TTC549 (cell line): Measurements from ENCODE around the gene SLMAP.
"Not testable (repeated sequence)": the region's sequence is repeated elsewhere in the genome, so short reads cannot be mapped to it uniquely, and the experiment has no call there.

ENCODE experiments used
- FAIRE-seq: peaks from 2 replicates; lab custom pipeline; 2012; peaks lifted over from hg19 to GRCh38; lab: Jason Lieb, UNC

The SLMAP gene

DNA sequence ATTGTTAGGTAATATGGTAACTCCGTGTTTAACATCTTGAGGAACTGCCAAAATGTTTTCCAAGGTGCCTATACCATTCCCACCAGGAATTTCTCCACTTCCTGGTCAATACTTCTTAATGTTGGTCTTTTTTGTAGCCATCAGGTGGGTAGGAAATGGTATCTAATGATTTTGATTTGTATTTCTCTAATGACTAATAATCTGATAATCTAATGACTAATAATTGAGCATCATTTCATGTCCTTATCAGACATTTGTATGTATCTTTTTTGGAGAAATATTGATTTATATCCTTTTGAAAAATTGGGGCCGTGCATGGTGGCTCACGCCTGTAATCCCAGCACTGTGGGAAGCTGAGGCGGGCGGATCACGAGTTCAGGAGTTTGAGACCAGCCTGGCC, 38.8 kb downstream of the SLMAP start:
- FAIRE-seq, result no peak

DNA sequence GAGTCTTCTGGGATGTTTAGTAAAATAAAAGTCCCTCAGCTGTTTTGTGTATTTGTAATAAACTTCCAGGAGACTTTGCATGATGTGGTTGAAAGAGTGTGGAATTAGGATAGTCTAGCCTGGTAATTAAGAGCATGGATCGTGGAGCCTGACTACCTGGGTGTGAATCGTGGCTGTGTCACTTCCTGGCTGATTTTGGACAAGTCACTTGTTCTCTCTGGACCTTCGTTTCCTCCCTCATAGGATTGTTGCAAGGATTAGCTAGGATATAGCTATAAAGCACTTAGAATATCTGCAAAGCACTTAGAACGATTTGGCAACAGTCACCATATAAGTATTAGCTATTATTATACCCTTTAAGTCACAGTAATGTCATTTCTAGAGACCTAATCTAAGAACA, 40.2 kb downstream of the SLMAP start:
- no peak for FAIRE-seq

DNA sequence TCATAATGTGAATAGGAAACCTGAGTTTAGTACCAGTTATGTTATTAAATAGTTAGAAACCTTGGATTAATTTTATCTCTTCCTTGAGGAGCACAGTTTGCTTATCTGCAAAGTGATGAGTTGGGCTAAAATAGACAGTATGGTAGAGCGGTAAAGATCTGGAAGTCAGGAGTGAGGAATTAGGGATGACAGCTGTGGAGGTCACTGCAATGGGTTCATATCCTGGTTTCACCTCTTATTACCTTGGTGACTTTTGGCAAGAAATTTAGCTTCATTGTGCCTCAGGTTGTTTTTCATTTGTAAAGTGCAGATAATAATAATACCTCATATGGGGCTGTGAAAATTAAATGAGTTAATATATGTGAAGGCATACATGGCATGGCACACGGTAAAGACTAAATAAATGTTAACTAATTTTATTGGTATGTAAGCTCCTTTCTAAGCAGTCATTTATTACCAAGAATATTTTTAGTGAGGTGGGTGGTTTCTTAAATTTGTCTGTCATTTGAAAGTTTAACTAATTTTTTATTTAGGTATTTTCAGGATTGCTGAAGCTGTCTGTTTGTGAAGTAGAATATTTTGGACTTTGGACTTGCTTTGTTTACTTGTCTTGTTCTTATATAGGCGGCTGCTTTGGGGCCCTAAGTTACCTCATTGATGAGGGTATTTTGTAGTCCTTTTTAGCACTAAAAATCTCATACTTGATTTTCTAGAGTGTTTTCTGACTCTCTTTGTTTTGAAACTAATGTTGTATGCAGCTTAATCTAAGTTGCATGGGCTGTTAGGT, 41.8 kb downstream of the SLMAP start:
- FAIRE-seq, result no peak

DNA sequence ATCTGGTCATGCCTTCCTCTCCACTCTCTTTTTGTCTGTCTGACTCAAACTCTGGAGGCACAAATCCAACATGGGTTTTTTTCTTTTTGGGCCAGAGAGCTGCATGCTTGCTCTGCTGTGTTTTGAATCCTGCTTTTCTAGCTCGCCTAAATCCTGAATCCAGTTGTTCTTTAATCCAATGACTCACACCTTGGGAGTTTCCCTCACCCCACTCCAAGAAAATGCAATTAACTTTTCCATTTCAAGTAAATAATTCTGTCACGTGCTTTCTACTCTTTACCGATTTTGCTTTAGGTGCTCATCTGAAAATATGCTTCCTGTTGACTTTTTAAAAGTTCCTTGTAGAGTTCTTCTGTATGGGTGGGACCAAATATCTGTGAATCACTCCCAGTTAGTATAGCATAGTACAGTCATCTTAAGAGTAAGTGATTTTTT, 47.6 kb downstream of the SLMAP start:
- FAIRE-seq, result no peak

GRCh38 chr3:57805266-57805665, 49.2 kb downstream of the SLMAP start:
- FAIRE-seq, result no peak

DNA sequence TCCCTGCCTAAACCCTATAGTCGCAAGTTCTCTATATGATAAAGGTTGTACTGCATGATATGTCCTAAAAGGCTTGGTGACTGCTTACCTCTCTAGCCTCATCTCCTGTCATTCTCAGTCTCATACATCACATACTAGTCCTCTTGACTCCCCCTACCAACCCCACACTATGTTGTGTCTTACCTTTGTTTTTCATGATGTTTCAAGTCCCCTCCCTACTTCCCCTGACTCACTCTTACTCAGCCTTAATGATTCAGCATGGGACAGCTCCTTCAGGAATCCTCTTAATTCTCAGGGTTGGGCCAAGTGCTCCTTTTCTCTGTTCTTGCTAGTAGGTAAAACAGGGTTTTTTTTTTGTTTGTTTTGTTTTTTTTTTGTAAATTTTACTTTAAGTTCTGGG, 49.6 kb downstream of the SLMAP start:
- FAIRE-seq, result no peak

GRCh38 chr3:57806195-57806594, 50.1 kb downstream of the SLMAP start:
- not testable (repeated sequence) for FAIRE-seq

GRCh38 chr3:57808961-57809608, 53.0 kb downstream of the SLMAP start:
- no peak for FAIRE-seq

- FAIRE-seq, result no peak
These were observed 53.5 kb downstream of the SLMAP start for GRCh38 chr3:57809609-57809968.

DNA sequence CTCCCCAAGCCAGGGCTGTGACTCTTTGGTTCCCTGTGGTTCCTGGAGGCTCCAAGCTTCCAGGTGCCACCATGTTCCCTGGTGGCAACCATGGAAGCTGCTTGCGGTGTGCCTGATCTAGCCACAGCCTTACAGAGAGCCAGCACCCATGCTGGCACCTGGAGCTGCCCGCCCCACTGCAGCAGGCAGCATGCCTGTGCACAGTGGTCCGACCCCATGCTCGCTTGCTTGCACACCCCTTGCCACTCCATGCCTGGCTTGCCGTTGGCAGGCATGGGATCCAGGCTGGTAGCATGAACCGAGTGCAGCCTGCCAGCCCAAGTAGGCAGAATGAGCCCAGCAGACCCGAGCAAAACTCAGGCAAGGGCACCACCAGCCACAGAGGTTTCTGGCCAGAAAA, 53.9 kb downstream of the SLMAP start:
- FAIRE-seq, result no peak

- no peak for FAIRE-seq
These were observed 54.5 kb downstream of the SLMAP start for GRCh38 chr3:57810471-57811137.

- no peak for FAIRE-seq
These were observed 58.9 kb downstream of the SLMAP start for GRCh38 chr3:57815036-57815435.

DNA sequence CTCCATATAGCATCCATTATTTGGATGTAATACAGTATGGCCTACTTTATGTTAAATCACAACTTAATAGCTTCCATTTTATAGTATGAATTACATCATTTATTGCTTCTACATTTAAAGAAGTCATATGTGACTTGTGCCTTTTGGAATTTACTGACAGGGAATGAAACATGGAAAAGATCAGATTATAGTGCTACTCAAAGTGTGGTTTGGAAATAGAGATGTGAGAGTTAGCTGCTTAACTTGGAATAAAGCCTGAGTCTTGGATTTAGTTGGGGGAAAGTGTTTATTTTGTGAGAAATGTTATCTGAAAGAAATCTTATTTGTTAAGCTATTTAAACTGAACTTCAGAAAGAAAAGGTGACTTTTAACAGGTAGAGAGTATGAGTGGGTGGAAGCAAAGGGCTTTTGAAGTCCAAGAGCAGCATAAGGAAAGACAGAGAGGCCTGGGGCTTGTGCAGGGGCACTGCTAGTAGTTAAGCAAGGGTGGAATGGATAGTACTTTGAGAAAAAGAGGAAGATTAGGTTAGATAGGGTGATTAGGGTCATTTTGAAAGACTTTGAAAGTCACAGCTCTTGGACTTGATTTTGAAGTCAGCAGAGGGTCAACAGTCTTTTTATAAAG, 60.5 kb downstream of the SLMAP start:
- FAIRE-seq, result no peak

DNA sequence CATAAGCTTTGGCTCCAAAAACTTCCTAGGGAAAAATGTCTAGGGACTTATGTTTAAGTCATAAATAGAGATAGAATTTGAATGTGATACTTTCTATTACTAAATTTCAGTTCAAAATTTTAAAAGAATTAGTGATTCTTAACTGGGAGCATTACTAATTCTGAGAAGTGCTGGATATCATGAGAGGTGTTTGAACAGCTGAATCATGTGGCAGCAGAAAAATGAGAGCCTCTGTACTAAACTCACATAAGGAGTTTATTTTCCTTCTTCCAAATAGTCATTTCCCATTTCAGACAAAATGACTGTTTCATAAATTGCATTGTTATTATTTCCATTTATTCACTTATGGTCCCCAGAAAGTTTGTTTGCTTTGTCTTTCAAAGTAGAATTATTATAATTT, 62.7 kb downstream of the SLMAP start:
- FAIRE-seq, result no peak

DNA sequence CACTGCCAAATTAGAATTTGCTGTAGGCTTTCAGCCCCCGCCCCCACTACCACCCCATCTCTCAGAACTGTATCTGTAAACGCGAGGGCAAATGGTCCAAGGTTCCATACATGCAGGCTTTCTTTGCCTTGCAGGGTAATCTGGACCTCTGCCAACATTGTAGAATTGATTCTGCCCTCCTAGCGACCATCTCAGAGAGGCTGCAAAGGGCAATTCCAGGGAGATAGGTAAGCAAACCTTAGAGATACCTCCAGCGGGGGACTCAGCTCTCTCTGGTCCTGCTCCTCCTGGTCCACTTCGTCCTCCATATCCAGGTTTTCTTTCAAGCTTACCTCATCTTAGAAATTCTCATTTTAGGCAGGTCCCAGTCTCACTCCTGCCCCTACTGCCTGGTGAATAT, 64.4 kb downstream of the SLMAP start:
- FAIRE-seq, result no peak

DNA sequence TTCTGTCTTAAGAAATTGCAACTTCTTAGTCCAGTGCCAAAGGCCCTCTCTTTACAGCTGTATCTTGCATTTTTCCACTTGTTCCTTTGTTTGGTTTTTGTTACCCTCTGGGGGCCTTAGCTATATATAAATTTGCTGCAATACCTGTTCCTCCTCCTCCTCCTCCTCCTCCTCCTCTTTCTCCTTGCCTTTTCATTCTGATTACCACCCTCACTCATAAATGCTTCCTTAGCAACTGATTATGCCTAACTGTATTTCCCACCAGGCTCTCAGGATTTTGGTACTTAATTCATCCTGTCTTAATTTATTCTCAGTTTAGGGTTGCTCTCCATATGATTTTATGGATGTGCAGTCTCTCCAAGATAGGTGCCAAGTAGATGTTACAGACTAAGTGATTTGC, 65.7 kb downstream of the SLMAP start:
- no peak for FAIRE-seq

- no peak for FAIRE-seq
These were observed 66.6 kb downstream of the SLMAP start for GRCh38 chr3:57822686-57823085.

DNA sequence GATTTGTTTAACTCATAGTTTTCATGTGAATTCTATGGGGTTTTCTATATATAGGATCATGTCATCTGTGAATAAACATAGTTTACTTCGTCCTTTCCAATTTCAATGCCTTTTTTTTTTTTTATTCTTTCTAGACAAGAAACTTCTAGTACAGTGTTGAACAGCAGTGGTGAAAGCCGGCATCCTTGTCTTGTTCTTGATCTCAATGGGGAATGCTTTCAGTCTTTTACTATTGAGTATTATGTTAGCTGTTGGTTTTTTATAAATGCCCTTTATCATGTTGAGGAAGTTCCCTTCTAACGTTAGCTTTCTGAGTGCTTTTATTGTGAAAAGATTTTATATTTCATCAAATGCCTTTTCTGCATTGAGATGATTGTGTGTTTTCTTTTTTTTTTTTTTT, 69.0 kb downstream of the SLMAP start:
- no peak for FAIRE-seq

- peak; percentile 52 for FAIRE-seq
These were observed 70.3 kb downstream of the SLMAP start for GRCh38 chr3:57826245-57826951.

- FAIRE-seq, result no peak
These were observed 71.0 kb downstream of the SLMAP start for GRCh38 chr3:57826952-57827723.

- no peak for FAIRE-seq
These were observed 71.6 kb downstream of the SLMAP start for GRCh38 chr3:57827757-57828156.

- no peak for FAIRE-seq
These were observed 76.4 kb downstream of the SLMAP start for GRCh38 chr3:57832486-57832885.
